ENCODE data around the gene OR10T2.
"Not testable (repeated sequence)": the region's sequence is repeated elsewhere in the genome, so short reads cannot be mapped to it uniquely, and the experiment has no call there.

The OR10T2 gene

GRCh38 chr1:158356616-158357015 is 42.6 kb downstream of the OR10T2 start:
- DNase-seq (ENCODE audit: low read depth in 2 of 2): no peak

DNA sequence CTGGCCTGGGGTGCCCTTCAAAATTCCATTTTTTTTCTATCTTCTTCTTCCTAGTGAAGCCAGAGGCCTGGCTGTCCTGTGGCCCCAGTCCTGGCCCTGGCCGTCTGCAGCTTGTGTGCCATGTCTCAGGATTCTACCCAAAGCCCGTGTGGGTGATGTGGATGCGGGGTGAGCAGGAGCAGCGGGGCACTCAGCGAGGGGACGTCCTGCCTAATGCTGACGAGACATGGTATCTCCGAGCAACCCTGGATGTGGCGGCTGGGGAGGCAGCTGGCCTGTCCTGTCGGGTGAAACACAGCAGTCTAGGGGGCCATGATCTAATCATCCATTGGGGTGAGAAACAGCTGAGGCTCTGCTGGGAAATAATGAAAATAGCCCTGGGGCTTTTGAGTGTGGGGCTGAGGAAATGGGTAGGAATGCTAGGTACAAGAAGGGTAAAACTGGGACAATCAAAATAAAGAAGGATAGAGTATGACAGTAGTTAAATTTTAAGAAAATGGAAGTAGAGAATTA is 43.4 kb downstream of the OR10T2 start:
- DNase-seq (ENCODE audit: low read depth in 2 of 2): no peak

GRCh38 chr1:158354255-158354654 is 45.0 kb downstream of the OR10T2 start:
- DNase-seq (ENCODE audit: low read depth in 2 of 2): no peak

GRCh38 chr1:158353303-158354075 is 45.8 kb downstream of the OR10T2 start, which contains the start of gene CD1E:
TSS of gene CD1E (plus strand) at chr1:158353894. CDS start at chr1:158353989, 95 bp downstream.
- no peak for DNase-seq (ENCODE audit: low read depth in 2 of 2)

GRCh38 chr1:158348946-158349345 is 50.3 kb downstream of the OR10T2 start:
- not testable (repeated sequence) for DNase-seq (ENCODE audit: low read depth in 2 of 2)

All from stimulated activated CD8-positive, alpha-beta memory T cell treated with anti-CD3 and anti-CD28 coated beads, Interleukin-7, amount 100 ng/mL, for 4 hours (primary cell).